GM12878 (cell line): ENCODE results near the gene DLG1. TPM values are rescaled to one million over a fixed set of nuclear protein-coding genes. Genes with fewer than 3 reads are reported as not detected.

ENCODE experiments used
- ATAC-seq: fragments of 200-7000 bp; cut with Tn5 transposase; 3 replicates; pipeline ENCODE4 v1.9.1; 2020; ENCODE audit warnings: mild to moderate bottlenecking, moderate library complexity
- BruUV-seq: library from RNA; stranded (reverse); fragments of 400-500 nt; replicated peaks from 2 replicates; lab custom pipeline; 2021; lab: Mats Ljungman, UMichigan
- CTCF ChIA-PET: fragments of 300-600 bp; sonication (Branson Sonifier 250); formaldehyde crosslinking; extraction: SDS; loops from one replicate; lab custom pipeline; 2021; ENCODE audit warnings: inconsistent platforms; lab: Yijun Ruan, JAX
- POLR2A ChIA-PET: fragments of 350-600 bp; formaldehyde crosslinking; extraction: SDS; loops from one replicate; lab custom pipeline; 2021; ENCODE audit warnings: inconsistent platforms; lab: Charles Lee
- RAD21 ChIA-PET: fragments of 300-600 bp; sonication (Branson Sonifier 250); formaldehyde crosslinking; loops from one replicate; lab custom pipeline; 2023; ENCODE audit warnings: antibody characterized with exemption; ENCODE audit not compliant: unreplicated experiment; lab: Charles Lee
- SMC1A ChIA-PET: fragments of 300-600 bp; sonication (Branson Sonifier 250); formaldehyde crosslinking; loops from one replicate; lab custom pipeline; 2023; ENCODE audit not compliant: unreplicated experiment, uncharacterized antibody; lab: Charles Lee
- DNase-seq: peaks from one replicate; pipeline ENCODE4 v3.0.0-alpha.2; 2011; ENCODE audit warnings: low read depth, low spot score
- FAIRE-seq: peaks from 3 replicates; lab custom pipeline; 2011; peaks lifted over from hg19 to GRCh38; lab: Jason Lieb, UNC
- H2AFZ ChIP-seq: 2 replicates; pipeline ENCODE4 v1.6.0; 2011; ENCODE audit warnings: low read depth, low read length, control low read depth; ENCODE audit not compliant: control insufficient read depth
- H3K27ac ChIP-seq: 2 replicates; pipeline ENCODE4 v1.5.1; 2011; ENCODE audit warnings: control low read depth; ENCODE audit not compliant: control insufficient read depth, insufficient read depth
- H3K27me3 ChIP-seq, 2 experiments: replicated peaks in 1 of 2; 2 replicates each; pipeline versions ENCODE4 v1.6.0 to v1.6.1; 2011; ENCODE audit warnings: low read length in 1 of 2; ENCODE audit not compliant: control insufficient read depth in 2 of 2, insufficient read depth in 2 of 2
- H3K36me3 ChIP-seq, 2 experiments: 2 replicates each; pipeline ENCODE4 v1.5.1; 2011; ENCODE audit warnings: low read length in 1 of 2; ENCODE audit not compliant: control insufficient read depth in 2 of 2, insufficient read depth in 2 of 2
- H3K4me1 ChIP-seq: 2 replicates; pipeline ENCODE4 v1.6.1; 2011; ENCODE audit warnings: mild to moderate bottlenecking, low read length, moderate library complexity, mixed read lengths; ENCODE audit not compliant: control insufficient read depth, insufficient read depth
- H3K4me2 ChIP-seq: 2 replicates; pipeline ENCODE4 v1.6.0; 2011; ENCODE audit warnings: control low read depth; ENCODE audit not compliant: control insufficient read depth, insufficient read depth
- H3K4me3 ChIP-seq: fragments of 200-600 bp; sonication (generic); 2 replicates; pipeline ENCODE4 v1.5.1; 2016
- H3K79me2 ChIP-seq: 2 replicates; pipeline ENCODE4 v1.6.0; 2011; ENCODE audit warnings: low read length; ENCODE audit not compliant: control insufficient read depth, insufficient read depth
- H3K9ac ChIP-seq: 2 replicates; pipeline ENCODE4 v1.8.0; 2011; ENCODE audit warnings: low read length, control low read depth, mixed read lengths; ENCODE audit not compliant: control insufficient read depth, insufficient read depth
- H3K9me3 ChIP-seq: replicated peaks from 3 replicates; pipeline ENCODE4 v1.5.1; 2011; ENCODE audit warnings: mild to moderate bottlenecking, low read length; ENCODE audit not compliant: control insufficient read depth, insufficient read depth
- H4K20me1 ChIP-seq: 2 replicates; pipeline ENCODE4 v1.6.0; 2011; ENCODE audit not compliant: control insufficient read depth, insufficient read depth
- IRF5 ChIP-seq: fragments of 450-650 bp; IDR thresholded peaks from 2 replicates; pipeline ENCODE4 v1.6.1; 2017; ENCODE audit warnings: borderline replicate concordance
- RB1 ChIP-seq: fragments of 450-650 bp; formaldehyde crosslinking; IDR thresholded peaks from 2 replicates; pipeline ENCODE4 v1.6.1; 2017; ENCODE audit warnings: mild to moderate bottlenecking, borderline replicate concordance
- REST ChIP-seq: IDR thresholded peaks from 2 replicates; pipeline ENCODE4 v1.6.1; 2012; ENCODE audit warnings: mild to moderate bottlenecking, low read depth, low read length
- WGBS: methylation state at CpG from one replicate; pipeline ENCODE4 v1.1.6; 2016; ENCODE audit warnings: low lambda C conversion rate; ENCODE audit not compliant: insufficient replicate concordance, insufficient coverage; ENCODE audit errors: missing lambda C conversion rate; 5-methylcytosine and 5-hydroxymethylcytosine counted together
- in situ Hi-C: fragments of 300-500 bp; cut with MboI; formaldehyde crosslinking; loops from 9 replicates; pipeline ENCODE4 v1.14.3; 2018; ENCODE audit warnings: mixed read lengths
- intact Hi-C: fragments of 100-400 bp; cut with micrococcal nuclease; formaldehyde crosslinking; loops from one replicate; pipeline ENCODE4 v1.14.2; 2022; ENCODE audit not compliant: unreplicated experiment
- polyA plus RNA-seq, 11 experiments: library from polyadenylated mRNA; depleted of rRNA in 4 of 11; unstranded in 6 of 11; stranded (reverse) in 5 of 11; fragments of >200 nt; fragmentation: Nextera tagmentation in 4 of 11; fragmentation: Illumina TruSeq in 1 of 11; extraction: Ambion mirVana in 4 of 11; extraction: Trizol in 1 of 11; gene quantifications; 1 replicate in 1 of 11; 2 replicates in 10 of 11; pipeline versions ENCODE4 v1.2.1 to v1.2.3, GENCODE V29; 2011 to 2016; ENCODE audit warnings: inconsistent platforms in 2 of 11, missing spikeins in 2 of 11, low read depth in 1 of 11
- total RNA-seq, 4 experiments: library from RNA; depleted of rRNA in 3 of 4; stranded (reverse); fragments of >200 nt in 3 of 4; fragmentation: Illumina TruSeq in 1 of 4; extraction: Trizol in 1 of 4; gene quantifications; 2 replicates each; pipeline versions ENCODE4 v1.2.1 to v1.2.3, GENCODE V29; 2013 to 2021

The DLG1 gene
- total and polyA plus RNA-seq, 10 of the 15 experiments (the other 5 are each of a cell fraction or from before 2014, with no cell fraction given) = 9.2 to 63.1 (median 40.1) TPM

GRCh38 chr3:197191897-197192296 lies 106.5 kb downstream of the DLG1 start:
- Histone ChIP-seq H3K36me3 (no peaks in the 10 kb centered on the region), H3K27ac (no peak overlapping the region), H4K20me1 (no peaks in the 10 kb centered on the region), H3K9ac (no peak overlapping the region), H2AFZ (no peak overlapping the region), H3K27me3 (no peaks in the 10 kb centered on the region), H3K4me1 (peaks cover 4% of the 10 kb centered on the region; the same call in 1 of the 2 replicates), H3K4me2 (no peak overlapping the region), H3K4me3 (no peak overlapping the region), H3K9me3 (no peaks in the 10 kb centered on the region; the same call in 2 of the 3 replicates)
- no peak for FAIRE-seq
- ChIA-PET POLR2A (no interaction called here), RAD21 (no interaction called here), SMC1A (interaction anchor here (0.7 to 1.0 kb wide), 3 partner anchors 76 to 310 kb away, joined by 3 read pairs; no protein-coding TSS in a partner anchor), CTCF (interaction anchor here (1.1 kb wide), 1 partner anchor 8 kb away, joined by 4 read pairs; no protein-coding TSS in a partner anchor)
- in situ Hi-C loops = no loop called here
- 98% methylated on average over 2 of the region's 2 CpGs for WGBS
- ATAC-seq = no peak
- no peak for DNase-seq
- TF ChIP-seq REST (no peak), RB1 (no peak), IRF5 (no peak)
- TF ChIP-seq, all 136 proteins: peak for 0
- no TSS peak for BruUV-seq
- H3K79me2 ChIP-seq = peaks cover 11% of the 10 kb centered on the region
- intact Hi-C loops = no loop called here
